Loucy (cell line): ENCODE results near the gene CCDC122.

Source experiments
- H2AFZ ChIP-seq: fragments of 200-600 bp; sonication (generic); 2 replicates; pipeline ENCODE4 v1.6.0; 2016; ENCODE audit warnings: antibody characterized with exemption, mild to moderate bottlenecking, low read length, moderate library complexity
- H3F3A ChIP-seq: fragments of 200-600 bp; 2 replicates; pipeline ENCODE4 v1.6.0; 2016; ENCODE audit warnings: antibody characterized with exemption, low read depth, mild to moderate bottlenecking
- H3K27me3 ChIP-seq: fragments of 200-600 bp; sonication (generic); 2 replicates; pipeline ENCODE4 v1.6.1; 2014; ENCODE audit warnings: low read length, mild to moderate bottlenecking; ENCODE audit not compliant: insufficient read depth, poor library complexity, severe bottlenecking
- H3K36me3 ChIP-seq: fragments of 200-600 bp; sonication (generic); 2 replicates; pipeline ENCODE4 v1.6.1; 2016; ENCODE audit warnings: low read length; ENCODE audit not compliant: insufficient read depth
- H3K4me1 ChIP-seq: fragments of 200-600 bp; sonication (generic); 2 replicates; pipeline ENCODE4 v1.5.1; 2014; ENCODE audit warnings: low read length, mild to moderate bottlenecking; ENCODE audit not compliant: insufficient read depth, poor library complexity, severe bottlenecking
- H3K4me2 ChIP-seq: fragments of 200-600 bp; sonication (generic); 2 replicates; pipeline ENCODE4 v1.6.0; 2014; ENCODE audit warnings: antibody characterized with exemption, low read length, low read depth, mild to moderate bottlenecking; ENCODE audit not compliant: poor library complexity, severe bottlenecking
- H3K4me3 ChIP-seq: fragments of 200-600 bp; sonication (generic); 2 replicates; pipeline ENCODE4 v1.5.1; 2014; ENCODE audit warnings: low read length, mild to moderate bottlenecking, mixed read lengths; ENCODE audit not compliant: poor library complexity, severe bottlenecking
- H3K79me2 ChIP-seq: fragments of 200-600 bp; sonication (generic); 2 replicates; pipeline ENCODE4 v1.6.1; 2014; ENCODE audit warnings: low read length; ENCODE audit not compliant: insufficient read depth
- H3K9ac ChIP-seq: fragments of 200-600 bp; sonication (generic); 2 replicates; pipeline ENCODE4 v1.6.0; 2014; ENCODE audit warnings: mild to moderate bottlenecking, low read depth, low read length, moderate library complexity; ENCODE audit not compliant: poor library complexity, severe bottlenecking
- H3K9me2 ChIP-seq: fragments of 200-600 bp; sonication (generic); replicated peaks from 2 replicates; pipeline ENCODE4 v1.6.1; 2016; ENCODE audit warnings: low read depth, low read length, mixed read lengths
- H3K9me3 ChIP-seq: fragments of 200-600 bp; sonication (generic); 2 replicates; pipeline ENCODE4 v1.6.1; 2014; ENCODE audit warnings: mild to moderate bottlenecking, antibody characterized with exemption, low read length, low read depth; ENCODE audit not compliant: insufficient read depth
- H4K20me1 ChIP-seq: fragments of 200-600 bp; sonication (generic); 2 replicates; pipeline ENCODE4 v1.6.0; 2014; ENCODE audit warnings: antibody characterized with exemption, low read length, mild to moderate bottlenecking; ENCODE audit not compliant: insufficient read depth, poor library complexity, severe bottlenecking
- EZH2phosphoT487 ChIP-seq: fragments of 200-600 bp; IDR thresholded peaks from 2 replicates; pipeline ENCODE4 v1.6.1; 2018; ENCODE audit warnings: antibody characterized with exemption, mild to moderate bottlenecking, moderate library complexity, borderline replicate concordance
- TF ChIP-seq, protein P1 (sequence below): fragments of 200-600 bp; sonication (generic); conservative IDR thresholded peaks from 2 replicates; pipeline ENCODE4 v1.5.1; 2014; ENCODE audit warnings: mild to moderate bottlenecking, antibody characterized with exemption, low read length

Gene CCDC122

GRCh38 chr13:43908156-43909126, 28.9 kb upstream of the CCDC122 start:
- H3K4me2 ChIP-seq, result no peak overlapping the region

GRCh38 chr13:43905435-43906031, 26.0 kb upstream of the CCDC122 start:
- no peaks in the 10 kb centered on the region for H4K20me1 ChIP-seq
- no peaks in the 10 kb centered on the region for H3K27me3 ChIP-seq
- H3K4me2 ChIP-seq, result no peak overlapping the region
- no peak overlapping the region for H3K4me3 ChIP-seq
- peak overlapping the region; percentile 78 for H2AFZ ChIP-seq
- no peak overlapping the region for H3K9ac ChIP-seq
- no peaks in the 10 kb centered on the region for H3K9me2 ChIP-seq
- no peaks in the 10 kb centered on the region for H3K9me3 ChIP-seq
- H3K36me3 ChIP-seq, result no peaks in the 10 kb centered on the region
- H3K79me2 ChIP-seq, result no peaks in the 10 kb centered on the region
- TF ChIP-seq, protein P1, sequence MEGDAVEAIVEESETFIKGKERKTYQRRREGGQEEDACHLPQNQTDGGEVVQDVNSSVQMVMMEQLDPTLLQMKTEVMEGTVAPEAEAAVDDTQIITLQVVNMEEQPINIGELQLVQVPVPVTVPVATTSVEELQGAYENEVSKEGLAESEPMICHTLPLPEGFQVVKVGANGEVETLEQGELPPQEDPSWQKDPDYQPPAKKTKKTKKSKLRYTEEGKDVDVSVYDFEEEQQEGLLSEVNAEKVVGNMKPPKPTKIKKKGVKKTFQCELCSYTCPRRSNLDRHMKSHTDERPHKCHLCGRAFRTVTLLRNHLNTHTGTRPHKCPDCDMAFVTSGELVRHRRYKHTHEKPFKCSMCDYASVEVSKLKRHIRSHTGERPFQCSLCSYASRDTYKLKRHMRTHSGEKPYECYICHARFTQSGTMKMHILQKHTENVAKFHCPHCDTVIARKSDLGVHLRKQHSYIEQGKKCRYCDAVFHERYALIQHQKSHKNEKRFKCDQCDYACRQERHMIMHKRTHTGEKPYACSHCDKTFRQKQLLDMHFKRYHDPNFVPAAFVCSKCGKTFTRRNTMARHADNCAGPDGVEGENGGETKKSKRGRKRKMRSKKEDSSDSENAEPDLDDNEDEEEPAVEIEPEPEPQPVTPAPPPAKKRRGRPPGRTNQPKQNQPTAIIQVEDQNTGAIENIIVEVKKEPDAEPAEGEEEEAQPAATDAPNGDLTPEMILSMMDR, result peak; percentile 83
- TF ChIP-seq EZH2phosphoT487, result no peak
- H3F3A ChIP-seq, result no peaks in the 10 kb centered on the region
- no peaks in the 10 kb centered on the region for H3K4me1 ChIP-seq

More at GRCh38 chr13:43908156-43909126, 28.9 kb upstream of the CCDC122 start:
- Histone ChIP-seq H3K9me2 (no peaks in the 10 kb centered on the region), H3K36me3 (no peaks in the 10 kb centered on the region), H3K4me3 (no peak overlapping the region), H3K9me3 (no peaks in the 10 kb centered on the region), H3F3A (no peaks in the 10 kb centered on the region), H2AFZ (peak overlapping the region; percentile 64), H3K9ac (no peak overlapping the region), H3K27me3 (no peaks in the 10 kb centered on the region), H4K20me1 (no peaks in the 10 kb centered on the region), H3K79me2 (no peaks in the 10 kb centered on the region), H3K4me1 (no peaks in the 10 kb centered on the region)
- TF ChIP-seq EZH2phosphoT487, result no peak
- TF ChIP-seq, protein P1, result peak; percentile 76

GRCh38 chr13:43895940-43896339, 16.4 kb upstream of the CCDC122 start:
- Histone ChIP-seq H2AFZ (no peak overlapping the region; the same call in 1 of the 2 replicates), H3K27me3 (no peaks in the 10 kb centered on the region), H4K20me1 (no peaks in the 10 kb centered on the region), H3K4me1 (no peaks in the 10 kb centered on the region), H3K36me3 (no peaks in the 10 kb centered on the region), H3K9me3 (no peaks in the 10 kb centered on the region), H3K9me2 (no peaks in the 10 kb centered on the region), H3K4me3 (no peak overlapping the region), H3K79me2 (no peaks in the 10 kb centered on the region), H3F3A (no peaks in the 10 kb centered on the region), H3K4me2 (no peak overlapping the region), H3K9ac (no peak overlapping the region)
- no peak for TF ChIP-seq EZH2phosphoT487
- TF ChIP-seq, protein P1, result no peak
